GM12801 (cell line): Measurements from ENCODE around the gene MRPL41.

Experiments
- CTCF ChIP-seq: IDR thresholded peaks from one replicate; pipeline ENCODE4 v1.5.1; 2011; ENCODE audit warnings: control low read depth; ENCODE audit not compliant: insufficient read length; ENCODE audit errors: extremely low read depth

The MRPL41 gene

GRCh38 chr9:137534256-137535119 lies 17.2 kb upstream of the MRPL41 start:
- TF ChIP-seq CTCF = no peak

GRCh38 chr9:137535120-137535428 lies 16.6 kb upstream of the MRPL41 start:
- TF ChIP-seq CTCF = no peak

GRCh38 chr9:137538058-137538457 lies 13.6 kb upstream of the MRPL41 start:
- TF ChIP-seq CTCF = no peak

- TF ChIP-seq CTCF = no peak
Observed at GRCh38 chr9:137540536-137540935, 11.1 kb upstream of the MRPL41 start.

GRCh38 chr9:137542486-137542885 lies 9.2 kb upstream of the MRPL41 start:
- TF ChIP-seq CTCF = no peak

GRCh38 chr9:137543237-137543963 lies 8.3 kb upstream of the MRPL41 start:
- no peak for TF ChIP-seq CTCF

- no peak for TF ChIP-seq CTCF
Observed at GRCh38 chr9:137544176-137544760, 7.4 kb upstream of the MRPL41 start.
